Measurements from ENCODE around the gene SLC30A5.

DNA sequence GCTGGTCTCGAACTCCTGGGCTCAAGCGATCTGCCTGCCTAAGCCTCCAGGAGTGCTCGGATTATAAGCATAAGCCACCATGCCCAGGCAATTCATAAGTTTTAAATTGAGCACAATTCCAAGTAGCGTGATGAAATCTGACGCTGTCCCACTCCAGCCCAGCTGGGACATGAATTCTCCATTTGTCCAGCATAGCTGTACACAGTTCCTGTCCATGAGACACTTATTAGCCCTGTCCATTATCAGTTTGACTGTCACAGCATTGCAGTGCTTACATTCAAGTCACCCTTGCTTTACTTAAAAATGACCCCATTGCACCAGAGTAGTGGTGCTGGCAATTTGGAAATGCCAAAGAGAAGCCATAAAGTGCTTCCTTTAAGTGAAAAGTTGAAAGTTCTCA lies 7.6 kb upstream of the SLC30A5 start:
- TF ChIP-seq TRIM28 (IDR thresholded peaks at IDR 0.05) (no peak), ZSCAN29 (IDR thresholded peaks at IDR 0.05) (no peak), ZNF354B (CRISPR knock-in tag; IDR thresholded peaks at IDR 0.05) (no peak), ZNF212 (CRISPR knock-in tag; IDR thresholded peaks at IDR 0.05) (no peak), MAFK (IDR thresholded peaks at IDR 0.05; ENCODE audit: low read length) (no peak), EGR1 (conservative IDR thresholded peaks at IDR 0.05) (no peak), KHSRP (IDR thresholded peaks at IDR 0.05) (no peak)
- TF ChIP-seq, protein P1, sequence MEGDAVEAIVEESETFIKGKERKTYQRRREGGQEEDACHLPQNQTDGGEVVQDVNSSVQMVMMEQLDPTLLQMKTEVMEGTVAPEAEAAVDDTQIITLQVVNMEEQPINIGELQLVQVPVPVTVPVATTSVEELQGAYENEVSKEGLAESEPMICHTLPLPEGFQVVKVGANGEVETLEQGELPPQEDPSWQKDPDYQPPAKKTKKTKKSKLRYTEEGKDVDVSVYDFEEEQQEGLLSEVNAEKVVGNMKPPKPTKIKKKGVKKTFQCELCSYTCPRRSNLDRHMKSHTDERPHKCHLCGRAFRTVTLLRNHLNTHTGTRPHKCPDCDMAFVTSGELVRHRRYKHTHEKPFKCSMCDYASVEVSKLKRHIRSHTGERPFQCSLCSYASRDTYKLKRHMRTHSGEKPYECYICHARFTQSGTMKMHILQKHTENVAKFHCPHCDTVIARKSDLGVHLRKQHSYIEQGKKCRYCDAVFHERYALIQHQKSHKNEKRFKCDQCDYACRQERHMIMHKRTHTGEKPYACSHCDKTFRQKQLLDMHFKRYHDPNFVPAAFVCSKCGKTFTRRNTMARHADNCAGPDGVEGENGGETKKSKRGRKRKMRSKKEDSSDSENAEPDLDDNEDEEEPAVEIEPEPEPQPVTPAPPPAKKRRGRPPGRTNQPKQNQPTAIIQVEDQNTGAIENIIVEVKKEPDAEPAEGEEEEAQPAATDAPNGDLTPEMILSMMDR (IDR thresholded peaks at IDR 0.05 in 2 of 3, conservative IDR thresholded peaks at IDR 0.05 in 1 of 3; ENCODE audit: insufficient read depth in 2 of 3, low read depth in 1 of 3, low read length in 3 of 3): no peak
- TF ChIP-seq, protein P2, sequence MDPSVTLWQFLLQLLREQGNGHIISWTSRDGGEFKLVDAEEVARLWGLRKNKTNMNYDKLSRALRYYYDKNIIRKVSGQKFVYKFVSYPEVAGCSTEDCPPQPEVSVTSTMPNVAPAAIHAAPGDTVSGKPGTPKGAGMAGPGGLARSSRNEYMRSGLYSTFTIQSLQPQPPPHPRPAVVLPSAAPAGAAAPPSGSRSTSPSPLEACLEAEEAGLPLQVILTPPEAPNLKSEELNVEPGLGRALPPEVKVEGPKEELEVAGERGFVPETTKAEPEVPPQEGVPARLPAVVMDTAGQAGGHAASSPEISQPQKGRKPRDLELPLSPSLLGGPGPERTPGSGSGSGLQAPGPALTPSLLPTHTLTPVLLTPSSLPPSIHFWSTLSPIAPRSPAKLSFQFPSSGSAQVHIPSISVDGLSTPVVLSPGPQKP (CRISPR knock-in tag; IDR thresholded peaks at IDR 0.05): no peak
